ENCODE data around the gene RAB1A. TPM values are rescaled to one million over a fixed set of nuclear protein-coding genes. Genes with fewer than 3 reads are reported as not detected.

Gene RAB1A
- total RNA-seq, 1 donor from 2014 or later = 259 TPM

DNA sequence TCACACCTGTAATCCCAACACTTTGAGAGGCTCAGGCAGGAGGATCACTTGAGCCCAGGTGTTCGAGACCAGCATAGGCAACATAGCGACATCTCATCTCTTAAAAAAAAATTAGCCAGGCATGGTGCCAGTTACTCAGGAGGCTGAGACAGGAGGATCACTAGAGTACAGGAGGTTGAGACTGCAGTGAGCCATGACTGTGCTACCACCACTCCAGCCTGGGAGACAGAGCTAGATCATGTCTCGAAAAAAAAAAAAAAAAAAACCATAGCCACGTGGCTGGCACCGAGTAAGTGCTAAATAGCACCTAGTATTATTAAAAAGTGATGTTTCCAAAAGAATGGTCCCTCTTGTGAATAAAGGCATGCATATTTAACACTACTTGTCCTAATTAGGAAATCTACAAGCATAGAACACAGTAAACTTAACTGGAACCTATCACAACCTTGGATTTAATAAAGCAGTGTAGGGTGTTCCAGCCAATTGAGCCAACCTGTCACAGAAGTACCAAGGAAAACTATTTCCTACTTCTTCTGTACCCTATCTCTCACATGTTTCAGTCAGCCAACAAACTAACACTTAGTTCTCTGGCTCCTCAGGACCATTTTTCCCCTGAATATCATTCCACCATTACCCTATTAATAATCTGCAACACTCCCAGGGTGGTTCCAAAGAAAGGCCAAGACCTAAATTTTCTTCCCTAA is 8.8 kb downstream of the RAB1A start:
- Histone ChIP-seq H4K20me1 (ENCODE audit: insufficient read depth, low read length) (peaks cover 99% of the 10 kb centered on the region), H3K27ac (ENCODE audit: low read depth, low read length) (no peak overlapping the region), H2AFZ (ENCODE audit: low read depth, low read length) (no peak overlapping the region), H3K4me2 (ENCODE audit: low read length) (no peak overlapping the region), H3K4me3 (ENCODE audit: insufficient read depth, low read depth, low read length) (no peak overlapping the region), H3K9ac (ENCODE audit: low read length) (no peak overlapping the region), H3K27me3 (ENCODE audit: insufficient read depth, low read length) (no peaks in the 10 kb centered on the region), H3K9me3 (ENCODE audit: insufficient read depth, low read depth, low read length) (no peaks in the 10 kb centered on the region), H3K79me2 (ENCODE audit: insufficient read depth, low read length) (peaks cover 99% of the 10 kb centered on the region), H3K36me3 (ENCODE audit: insufficient read depth, low read length) (no peaks in the 10 kb centered on the region), H3K4me1 (ENCODE audit: insufficient read depth, low read length) (peaks cover 4% of the 10 kb centered on the region)
- DNase-seq (ENCODE audit: low read depth) (no peak), FAIRE-seq (no peak)
- Mint-ChIP-seq H3K9me3 (ENCODE audit: unreplicated experiment) (no peaks in the 10 kb centered on the region), H3K36me3 (ENCODE audit: low read depth, unreplicated experiment) (no peaks in the 10 kb centered on the region), H3K27me3 (ENCODE audit: low read depth, unreplicated experiment) (no peaks in the 10 kb centered on the region), H3K4me1 (ENCODE audit: low read depth, unreplicated experiment) (peaks cover 11% of the 10 kb centered on the region), H3K27ac (ENCODE audit: unreplicated experiment) (no peak overlapping the region), H3K4me3 (ENCODE audit: unreplicated experiment) (no peak overlapping the region)
- TF ChIP-seq, protein P1, sequence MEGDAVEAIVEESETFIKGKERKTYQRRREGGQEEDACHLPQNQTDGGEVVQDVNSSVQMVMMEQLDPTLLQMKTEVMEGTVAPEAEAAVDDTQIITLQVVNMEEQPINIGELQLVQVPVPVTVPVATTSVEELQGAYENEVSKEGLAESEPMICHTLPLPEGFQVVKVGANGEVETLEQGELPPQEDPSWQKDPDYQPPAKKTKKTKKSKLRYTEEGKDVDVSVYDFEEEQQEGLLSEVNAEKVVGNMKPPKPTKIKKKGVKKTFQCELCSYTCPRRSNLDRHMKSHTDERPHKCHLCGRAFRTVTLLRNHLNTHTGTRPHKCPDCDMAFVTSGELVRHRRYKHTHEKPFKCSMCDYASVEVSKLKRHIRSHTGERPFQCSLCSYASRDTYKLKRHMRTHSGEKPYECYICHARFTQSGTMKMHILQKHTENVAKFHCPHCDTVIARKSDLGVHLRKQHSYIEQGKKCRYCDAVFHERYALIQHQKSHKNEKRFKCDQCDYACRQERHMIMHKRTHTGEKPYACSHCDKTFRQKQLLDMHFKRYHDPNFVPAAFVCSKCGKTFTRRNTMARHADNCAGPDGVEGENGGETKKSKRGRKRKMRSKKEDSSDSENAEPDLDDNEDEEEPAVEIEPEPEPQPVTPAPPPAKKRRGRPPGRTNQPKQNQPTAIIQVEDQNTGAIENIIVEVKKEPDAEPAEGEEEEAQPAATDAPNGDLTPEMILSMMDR (IDR thresholded peaks at IDR 0.05; ENCODE audit: insufficient read depth, low read depth, low read length) = no peak
- no peak for TF ChIP-seq EZH2 (IDR thresholded peaks at IDR 0.05; ENCODE audit: insufficient read depth, low read length)

GRCh38 chr2:65116645-65117044 is 13.3 kb downstream of the RAB1A start:
- no peak overlapping the region for H3K27ac ChIP-seq (ENCODE audit: low read depth, low read length)
- TF ChIP-seq, protein P1 (IDR thresholded peaks at IDR 0.05; ENCODE audit: insufficient read depth, low read depth, low read length) = no peak
- no peak for TF ChIP-seq EZH2 (IDR thresholded peaks at IDR 0.05; ENCODE audit: insufficient read depth, low read length)
- Mint-ChIP-seq H3K4me1 (ENCODE audit: low read depth, unreplicated experiment) (peaks cover 14% of the 10 kb centered on the region), H3K4me3 (ENCODE audit: unreplicated experiment) (no peak overlapping the region), H3K36me3 (ENCODE audit: low read depth, unreplicated experiment) (no peaks in the 10 kb centered on the region), H3K9me3 (ENCODE audit: unreplicated experiment) (no peaks in the 10 kb centered on the region), H3K27me3 (ENCODE audit: low read depth, unreplicated experiment) (no peaks in the 10 kb centered on the region), H3K27ac (ENCODE audit: unreplicated experiment) (no peak overlapping the region)
- H3K4me3 ChIP-seq (ENCODE audit: insufficient read depth, low read depth, low read length) = no peak overlapping the region
- H3K9me3 ChIP-seq (ENCODE audit: insufficient read depth, low read depth, low read length) = no peaks in the 10 kb centered on the region
- H3K36me3 ChIP-seq (ENCODE audit: insufficient read depth, low read length) = no peaks in the 10 kb centered on the region
- H3K9ac ChIP-seq (ENCODE audit: low read length) = no peak overlapping the region
- no peak overlapping the region for H3K4me2 ChIP-seq (ENCODE audit: low read length)
- FAIRE-seq (no peak), DNase-seq (ENCODE audit: low read depth) (no peak)
- H4K20me1 ChIP-seq (ENCODE audit: insufficient read depth, low read length) = peaks cover 99% of the 10 kb centered on the region
- no peaks in the 10 kb centered on the region for H3K4me1 ChIP-seq (ENCODE audit: insufficient read depth, low read length)
- no peaks in the 10 kb centered on the region for H3K27me3 ChIP-seq (ENCODE audit: insufficient read depth, low read length)
- peaks cover 99% of the 10 kb centered on the region for H3K79me2 ChIP-seq (ENCODE audit: insufficient read depth, low read length)
- H2AFZ ChIP-seq (ENCODE audit: low read depth, low read length) = no peak overlapping the region

DNA sequence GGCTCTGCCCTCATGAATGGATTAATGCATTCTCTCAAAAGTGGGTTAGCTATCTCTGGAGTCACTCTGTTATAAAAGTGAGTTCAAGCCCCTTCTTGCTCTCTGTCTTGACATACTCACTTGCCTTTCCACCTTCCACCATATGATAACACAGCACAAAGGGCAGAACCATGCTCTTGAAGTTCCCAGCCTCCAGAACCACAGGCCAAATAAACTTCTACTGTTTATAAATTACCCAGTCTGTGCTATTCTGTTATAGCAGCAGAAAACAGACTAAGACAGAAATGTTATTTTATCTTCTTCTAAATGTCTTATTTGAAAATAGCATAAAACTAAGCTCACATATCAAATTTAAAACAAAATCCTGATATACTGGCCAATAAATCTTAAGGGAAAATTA is 15.0 kb downstream of the RAB1A start:
- Mint-ChIP-seq H3K27ac (ENCODE audit: unreplicated experiment) (no peak overlapping the region), H3K36me3 (ENCODE audit: low read depth, unreplicated experiment) (peaks cover 2% of the 10 kb centered on the region), H3K27me3 (ENCODE audit: low read depth, unreplicated experiment) (no peaks in the 10 kb centered on the region), H3K4me3 (ENCODE audit: unreplicated experiment) (no peak overlapping the region), H3K4me1 (ENCODE audit: low read depth, unreplicated experiment) (peaks cover 14% of the 10 kb centered on the region), H3K9me3 (ENCODE audit: unreplicated experiment) (no peaks in the 10 kb centered on the region)
- Histone ChIP-seq H3K9me3 (ENCODE audit: insufficient read depth, low read depth, low read length) (no peaks in the 10 kb centered on the region), H3K4me3 (ENCODE audit: insufficient read depth, low read depth, low read length) (no peak overlapping the region), H3K79me2 (ENCODE audit: insufficient read depth, low read length) (peaks cover 99% of the 10 kb centered on the region), H3K27ac (ENCODE audit: low read depth, low read length) (no peak overlapping the region), H3K27me3 (ENCODE audit: insufficient read depth, low read length) (no peaks in the 10 kb centered on the region), H2AFZ (ENCODE audit: low read depth, low read length) (no peak overlapping the region), H4K20me1 (ENCODE audit: insufficient read depth, low read length) (peaks cover 99% of the 10 kb centered on the region), H3K36me3 (ENCODE audit: insufficient read depth, low read length) (no peaks in the 10 kb centered on the region), H3K4me1 (ENCODE audit: insufficient read depth, low read length) (no peaks in the 10 kb centered on the region), H3K4me2 (ENCODE audit: low read length) (no peak overlapping the region), H3K9ac (ENCODE audit: low read length) (no peak overlapping the region)
- TF ChIP-seq, protein P1 (IDR thresholded peaks at IDR 0.05; ENCODE audit: insufficient read depth, low read depth, low read length) = no peak
- no peak for TF ChIP-seq EZH2 (IDR thresholded peaks at IDR 0.05; ENCODE audit: insufficient read depth, low read length)
- FAIRE-seq (no peak), DNase-seq (ENCODE audit: low read depth) (no peak)

Data from astrocyte (in vitro differentiated cells and primary cell).